Measurements from ENCODE around the gene JADE1. TPM values are rescaled to one million over a fixed set of nuclear protein-coding genes. Genes with fewer than 3 reads are reported as not detected.

The JADE1 gene
- total RNA-seq, 2 experiments from 2014 or later: 57.1 to 58.4 TPM

DNA sequence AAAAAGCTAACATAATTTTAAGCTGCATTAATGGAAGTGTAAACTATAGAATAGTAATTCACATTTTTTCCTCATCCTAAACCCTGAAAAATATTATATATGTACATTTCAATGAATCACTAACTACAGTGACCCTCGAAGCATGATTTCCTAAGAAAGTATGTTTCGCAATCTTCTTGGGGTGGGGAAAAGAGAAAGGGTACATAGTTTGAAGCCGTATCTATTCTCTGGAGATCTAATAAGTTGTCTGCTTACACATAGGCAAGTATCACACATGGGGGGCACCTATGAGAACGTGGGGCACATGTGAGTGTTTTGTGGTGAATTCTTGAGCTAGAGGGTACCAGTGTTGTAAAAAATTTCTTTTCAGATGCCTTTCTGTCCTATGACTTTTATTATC lies 71.2 kb downstream of the JADE1 start:
- CTCF ChIA-PET: no interaction called here
- no peak for DNase-seq

GRCh38 chr4:128904821-128905220 lies 95.3 kb downstream of the JADE1 start:
- Histone ChIP-seq H3K27ac (ENCODE audit: low read depth in 1 of 2, low read length in 2 of 2) (no peak overlapping the region), H3K27me3 (ENCODE audit: control insufficient read depth in 1 of 2, insufficient read depth in 2 of 2, low read length in 2 of 2) (no peaks in the 10 kb centered on the region), H3K36me3 (ENCODE audit: insufficient read depth, low read length) (no peaks in the 10 kb centered on the region), H3K4me1 (ENCODE audit: insufficient read depth, low read length) (no peaks in the 10 kb centered on the region), H3K9me3 (ENCODE audit: control insufficient read depth in 1 of 2, insufficient read depth in 1 of 2, low read length in 2 of 2) (no peaks in the 10 kb centered on the region), H3K4me3 (ENCODE audit: low read length) (no peak overlapping the region)
- intact Hi-C loops (cut with DNase I, micrococcal nuclease): no loop called here
- ChIA-PET CTCF (no interaction called here), POLR2A (no interaction called here)
- TF ChIP-seq, protein P1, sequence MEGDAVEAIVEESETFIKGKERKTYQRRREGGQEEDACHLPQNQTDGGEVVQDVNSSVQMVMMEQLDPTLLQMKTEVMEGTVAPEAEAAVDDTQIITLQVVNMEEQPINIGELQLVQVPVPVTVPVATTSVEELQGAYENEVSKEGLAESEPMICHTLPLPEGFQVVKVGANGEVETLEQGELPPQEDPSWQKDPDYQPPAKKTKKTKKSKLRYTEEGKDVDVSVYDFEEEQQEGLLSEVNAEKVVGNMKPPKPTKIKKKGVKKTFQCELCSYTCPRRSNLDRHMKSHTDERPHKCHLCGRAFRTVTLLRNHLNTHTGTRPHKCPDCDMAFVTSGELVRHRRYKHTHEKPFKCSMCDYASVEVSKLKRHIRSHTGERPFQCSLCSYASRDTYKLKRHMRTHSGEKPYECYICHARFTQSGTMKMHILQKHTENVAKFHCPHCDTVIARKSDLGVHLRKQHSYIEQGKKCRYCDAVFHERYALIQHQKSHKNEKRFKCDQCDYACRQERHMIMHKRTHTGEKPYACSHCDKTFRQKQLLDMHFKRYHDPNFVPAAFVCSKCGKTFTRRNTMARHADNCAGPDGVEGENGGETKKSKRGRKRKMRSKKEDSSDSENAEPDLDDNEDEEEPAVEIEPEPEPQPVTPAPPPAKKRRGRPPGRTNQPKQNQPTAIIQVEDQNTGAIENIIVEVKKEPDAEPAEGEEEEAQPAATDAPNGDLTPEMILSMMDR (IDR thresholded peaks at IDR 0.05): no peak
- ATAC-seq (ENCODE audit: poor library complexity): no peak
- Mint-ChIP-seq H3K4me1 (ENCODE audit: low read depth) (no peaks in the 10 kb centered on the region), H3K27me3 (no peaks in the 10 kb centered on the region), H3K4me3 (no peak overlapping the region), H3K27ac (no peak overlapping the region), H3K36me3 (ENCODE audit: low read depth) (peaks cover 13% of the 10 kb centered on the region), H3K9me3 (no peaks in the 10 kb centered on the region)
- no peak for DNase-seq

More for the DNA sequence above, 71.2 kb downstream of the JADE1 start:
- Histone ChIP-seq H3K4me1 (ENCODE audit: insufficient read depth, low read length) (no peaks in the 10 kb centered on the region), H3K27ac (ENCODE audit: low read depth in 1 of 2, low read length in 2 of 2) (no peak overlapping the region), H3K27me3 (ENCODE audit: control insufficient read depth in 1 of 2, insufficient read depth in 2 of 2, low read length in 2 of 2) (no peaks in the 10 kb centered on the region), H3K4me3 (ENCODE audit: low read length) (no peak overlapping the region), H3K9me3 (ENCODE audit: control insufficient read depth in 1 of 2, insufficient read depth in 1 of 2, low read length in 2 of 2) (no peaks in the 10 kb centered on the region), H3K36me3 (ENCODE audit: insufficient read depth, low read length) (peaks cover 5% of the 10 kb centered on the region)
- ATAC-seq (ENCODE audit: poor library complexity): no peak
- H3K9me3 Mint-ChIP-seq: no peaks in the 10 kb centered on the region
- no peak overlapping the region for H3K27ac Mint-ChIP-seq
- intact Hi-C loops (cut with DNase I, micrococcal nuclease): no loop called here
- no peaks in the 10 kb centered on the region for H3K4me1 Mint-ChIP-seq (ENCODE audit: low read depth)
- peaks cover 6% of the 10 kb centered on the region for H3K36me3 Mint-ChIP-seq (ENCODE audit: low read depth)
- POLR2A ChIA-PET: no interaction called here
- no peak overlapping the region for H3K4me3 Mint-ChIP-seq
- no peaks in the 10 kb centered on the region for H3K27me3 Mint-ChIP-seq
- TF ChIP-seq, protein P1 (IDR thresholded peaks at IDR 0.05): no peak

- ATAC-seq (ENCODE audit: poor library complexity) (no peak), DNase-seq (no peak)
- TF ChIP-seq, protein P1 (IDR thresholded peaks at IDR 0.05): no peak
- H3K27ac ChIP-seq (ENCODE audit: low read depth in 1 of 2, low read length in 2 of 2): no peak overlapping the region
- H3K36me3 ChIP-seq (ENCODE audit: insufficient read depth, low read length): no peaks in the 10 kb centered on the region
- ChIA-PET CTCF (interaction anchor here (0.6 to 0.9 kb wide), 2 partner anchors 9 to 112 kb away, joined by 3 to 4 read pairs; no protein-coding TSS in a partner anchor), POLR2A (no interaction called here)
- no peaks in the 10 kb centered on the region for H3K27me3 Mint-ChIP-seq
- H3K4me3 Mint-ChIP-seq: no peak overlapping the region
- H3K4me1 Mint-ChIP-seq (ENCODE audit: low read depth): no peaks in the 10 kb centered on the region
- H3K36me3 Mint-ChIP-seq (ENCODE audit: low read depth): peaks cover 13% of the 10 kb centered on the region
- intact Hi-C loops (cut with DNase I, micrococcal nuclease): no loop called here
- no peak overlapping the region for H3K4me3 ChIP-seq (ENCODE audit: low read length)
- H3K4me1 ChIP-seq (ENCODE audit: insufficient read depth, low read length): no peaks in the 10 kb centered on the region
- H3K27ac Mint-ChIP-seq: no peak overlapping the region
- H3K27me3 ChIP-seq (ENCODE audit: control insufficient read depth in 1 of 2, insufficient read depth in 2 of 2, low read length in 2 of 2): no peaks in the 10 kb centered on the region
- H3K9me3 Mint-ChIP-seq: no peaks in the 10 kb centered on the region
- no peaks in the 10 kb centered on the region for H3K9me3 ChIP-seq (ENCODE audit: control insufficient read depth in 1 of 2, insufficient read depth in 1 of 2, low read length in 2 of 2)
These were observed 97.1 kb downstream of the JADE1 start for GRCh38 chr4:128906581-128906980.
